Measurements from ENCODE around the gene HIPK2. TPM values are rescaled to one million over a fixed set of nuclear protein-coding genes. Genes with fewer than 3 reads are reported as not detected.

Gene HIPK2
- polyA plus RNA-seq, 1 donor (not counting 4 experiments of a cell fraction or from before 2014, with no cell fraction given), result 5.8 TPM

- TF ChIP-seq EZH2 (IDR thresholded peaks at IDR 0.05; ENCODE audit: low read length) (no peak), CTCF (optimal IDR thresholded peaks at IDR 0.05 in 1 of 3, IDR thresholded peaks at IDR 0.05 in 1 of 3, conservative IDR thresholded peaks at IDR 0.05 in 1 of 3; ENCODE audit: extremely low read depth in 1 of 3, insufficient read depth in 2 of 3, low read length in 3 of 3) (no peak)
- no peak overlapping the region for H3K4me2 ChIP-seq (ENCODE audit: control insufficient read depth, extremely low read depth, insufficient read depth, low read depth, low read length)
- H2AFZ ChIP-seq (ENCODE audit: control insufficient read depth, low read length), result no peak overlapping the region
- no peaks in the 10 kb centered on the region for H3K27me3 ChIP-seq (ENCODE audit: control insufficient read depth, extremely low read depth, insufficient read depth, low read length)
- dilution Hi-C loops (cut with MboI; ENCODE audit: extremely low pct_ligation_motif_present, low sequenced_read_pairs), result no loop called here
- H3K9me3 ChIP-seq (ENCODE audit: control insufficient read depth, low read depth, low read length), result no peaks in the 10 kb centered on the region
- no peaks in the 10 kb centered on the region for H4K20me1 ChIP-seq (ENCODE audit: control insufficient read depth, extremely low read depth, insufficient read depth, low read length)
- peaks cover 3% of the 10 kb centered on the region for H3K9me1 ChIP-seq (ENCODE audit: control insufficient read depth, extremely low read depth, insufficient read depth, low read length)
- H3K4me1 ChIP-seq (ENCODE audit: control insufficient read depth, extremely low read depth, insufficient read depth, low read length), result no peaks in the 10 kb centered on the region
- DNase-seq (ENCODE audit: low read depth, low spot score), result no peak
- no peak overlapping the region for H3K9ac ChIP-seq (ENCODE audit: control insufficient read depth, extremely low read depth, insufficient read depth, low read length)
- FAIRE-seq, result no peak
- H3K79me2 ChIP-seq (ENCODE audit: control insufficient read depth, insufficient read depth, low read length), result peaks cover 18% of the 10 kb centered on the region
- no peak overlapping the region for H3K27ac ChIP-seq (ENCODE audit: control insufficient read depth, insufficient read depth, low read length)
- H3K36me3 ChIP-seq (ENCODE audit: control insufficient read depth in 2 of 2, extremely low read depth in 1 of 2, insufficient read depth in 2 of 2, low read length in 2 of 2), result peaks cover 11 to 18% of the 10 kb centered on the region in 2 experiments
- H3K4me3 ChIP-seq (ENCODE audit: control insufficient read depth in 2 of 3, extremely low read depth in 1 of 3, insufficient read depth in 2 of 3, low read depth in 1 of 3, low read length in 3 of 3), result no peak overlapping the region
These were observed 62.5 kb downstream of the HIPK2 start for GRCh38 chr7:139715194-139715815.

- H3K4me3 ChIP-seq (ENCODE audit: control insufficient read depth in 2 of 3, extremely low read depth in 1 of 3, insufficient read depth in 2 of 3, low read depth in 1 of 3, low read length in 3 of 3), result no peak overlapping the region
- no peaks in the 10 kb centered on the region for H3K27me3 ChIP-seq (ENCODE audit: control insufficient read depth, extremely low read depth, insufficient read depth, low read length)
- H3K4me1 ChIP-seq (ENCODE audit: control insufficient read depth, extremely low read depth, insufficient read depth, low read length), result no peaks in the 10 kb centered on the region
- dilution Hi-C loops (cut with MboI; ENCODE audit: extremely low pct_ligation_motif_present, low sequenced_read_pairs), result no loop called here
- peaks cover 11 to 18% of the 10 kb centered on the region in 2 experiments for H3K36me3 ChIP-seq (ENCODE audit: control insufficient read depth in 2 of 2, extremely low read depth in 1 of 2, insufficient read depth in 2 of 2, low read length in 2 of 2)
- DNase-seq (ENCODE audit: low read depth, low spot score) (no peak), FAIRE-seq (no peak)
- no peaks in the 10 kb centered on the region for H4K20me1 ChIP-seq (ENCODE audit: control insufficient read depth, extremely low read depth, insufficient read depth, low read length)
- no peak overlapping the region for H2AFZ ChIP-seq (ENCODE audit: control insufficient read depth, low read length)
- H3K9me3 ChIP-seq (ENCODE audit: control insufficient read depth, low read depth, low read length), result no peaks in the 10 kb centered on the region
- no peak overlapping the region for H3K9ac ChIP-seq (ENCODE audit: control insufficient read depth, extremely low read depth, insufficient read depth, low read length)
- peaks cover 10% of the 10 kb centered on the region for H3K79me2 ChIP-seq (ENCODE audit: control insufficient read depth, insufficient read depth, low read length)
- H3K27ac ChIP-seq (ENCODE audit: control insufficient read depth, insufficient read depth, low read length), result no peak overlapping the region
- TF ChIP-seq CTCF (optimal IDR thresholded peaks at IDR 0.05 in 1 of 3, IDR thresholded peaks at IDR 0.05 in 1 of 3, conservative IDR thresholded peaks at IDR 0.05 in 1 of 3; ENCODE audit: extremely low read depth in 1 of 3, insufficient read depth in 2 of 3, low read length in 3 of 3) (no peak), EZH2 (IDR thresholded peaks at IDR 0.05; ENCODE audit: low read length) (no peak)
- H3K9me1 ChIP-seq (ENCODE audit: control insufficient read depth, extremely low read depth, insufficient read depth, low read length), result peaks cover 3% of the 10 kb centered on the region
- no peak overlapping the region for H3K4me2 ChIP-seq (ENCODE audit: control insufficient read depth, extremely low read depth, insufficient read depth, low read depth, low read length)
These were observed 63.5 kb downstream of the HIPK2 start for GRCh38 chr7:139714163-139714901.
